ENCODE measurements around the gene ARFIP1.

GRCh38 chr4:152960082-152960481, 180.3 kb downstream of the ARFIP1 start:
- TF ChIP-seq ZNF274 (IDR thresholded peaks at IDR 0.05; ENCODE audit: low read depth, low read length), result no peak
- no peak for TF ChIP-seq YY1 (IDR thresholded peaks at IDR 0.05; ENCODE audit: insufficient read depth, insufficient read length)
